Esophagus squamous epithelium (tissue), 4 donors: ENCODE measurements around the gene KCNJ6.

ENCODE experiments used
- CTCF ChIP-seq, 6 experiments: fragments of 450-650 bp in 4 of 6; fragments of 200-600 bp in 2 of 6; sonication (generic) in 2 of 6; IDR thresholded peaks; one replicate each; pipeline ENCODE4 v1.5.1; 2016 to 2019; ENCODE audit warnings: antibody characterized with exemption in 6 of 6, mild to moderate bottlenecking in 4 of 6, moderate library complexity in 4 of 6
- POLR2A ChIP-seq, 4 donors: fragments of 450-650 bp; IDR thresholded peaks; one replicate each; pipeline ENCODE4 v1.6.1; 2017; ENCODE audit warnings: antibody characterized with exemption in 4 of 4, mild to moderate bottlenecking in 4 of 4, moderate library complexity in 3 of 4

GRCh38 chr21:37592496-37592895 lies 323.8 kb downstream of the KCNJ6 start:
- TF ChIP-seq CTCF (IDR thresholded peaks at IDR 0.05) (no peak), POLR2A (IDR thresholded peaks at IDR 0.05) (no peak)
